ENCODE results near the gene NTHL1.
"Not testable (repeated sequence)": the region's sequence is repeated elsewhere in the genome, so short reads cannot be mapped to it uniquely, and the experiment has no call there.

The NTHL1 gene

DNA sequence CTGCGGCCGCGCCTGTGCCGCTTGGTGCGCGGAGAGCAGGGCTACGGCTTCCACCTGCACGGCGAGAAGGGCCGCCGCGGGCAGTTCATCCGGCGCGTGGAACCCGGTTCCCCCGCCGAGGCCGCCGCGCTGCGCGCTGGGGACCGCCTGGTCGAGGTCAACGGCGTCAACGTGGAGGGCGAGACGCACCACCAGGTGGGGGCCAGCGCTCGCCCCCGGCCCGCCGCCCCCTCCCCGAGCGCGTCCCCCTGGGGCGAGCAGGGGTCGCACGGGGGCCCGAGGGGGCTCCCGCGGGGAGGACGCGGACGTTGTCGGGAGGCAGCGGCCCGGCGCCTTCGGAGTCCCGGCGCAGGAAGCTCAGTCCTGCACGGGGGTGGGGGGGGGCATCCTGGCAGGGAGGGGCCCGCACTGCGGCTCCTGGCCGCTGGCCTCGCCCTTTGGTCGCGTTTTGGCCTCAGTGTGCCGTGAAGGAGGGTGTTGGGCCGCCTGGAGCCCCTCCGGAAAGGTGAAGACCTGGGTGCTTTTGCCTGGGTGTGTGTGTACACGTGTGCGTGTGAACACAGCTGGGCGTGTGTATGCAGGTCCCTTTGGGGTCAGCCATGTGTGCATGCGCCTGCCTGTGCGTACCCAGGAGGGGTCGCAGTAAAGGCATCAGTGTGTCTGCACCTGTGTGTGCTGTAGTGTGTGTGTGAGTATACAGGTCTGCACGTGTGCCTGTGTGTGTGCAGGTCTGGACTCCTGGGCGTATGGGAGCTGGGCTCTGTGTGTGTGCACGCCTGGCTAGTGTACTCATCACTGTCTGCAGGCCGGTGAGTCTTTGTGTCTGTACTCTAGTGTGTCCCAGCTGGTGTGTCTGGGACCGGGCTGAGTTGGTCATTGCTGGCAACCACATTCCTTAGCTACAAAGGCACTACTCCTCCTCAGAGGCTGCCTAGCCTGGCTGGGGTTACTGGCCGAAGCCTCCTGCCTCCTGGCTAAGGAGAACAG is 20.3 kb downstream of the NTHL1 start:
- DNase-seq, result peak; percentile 56

DNA sequence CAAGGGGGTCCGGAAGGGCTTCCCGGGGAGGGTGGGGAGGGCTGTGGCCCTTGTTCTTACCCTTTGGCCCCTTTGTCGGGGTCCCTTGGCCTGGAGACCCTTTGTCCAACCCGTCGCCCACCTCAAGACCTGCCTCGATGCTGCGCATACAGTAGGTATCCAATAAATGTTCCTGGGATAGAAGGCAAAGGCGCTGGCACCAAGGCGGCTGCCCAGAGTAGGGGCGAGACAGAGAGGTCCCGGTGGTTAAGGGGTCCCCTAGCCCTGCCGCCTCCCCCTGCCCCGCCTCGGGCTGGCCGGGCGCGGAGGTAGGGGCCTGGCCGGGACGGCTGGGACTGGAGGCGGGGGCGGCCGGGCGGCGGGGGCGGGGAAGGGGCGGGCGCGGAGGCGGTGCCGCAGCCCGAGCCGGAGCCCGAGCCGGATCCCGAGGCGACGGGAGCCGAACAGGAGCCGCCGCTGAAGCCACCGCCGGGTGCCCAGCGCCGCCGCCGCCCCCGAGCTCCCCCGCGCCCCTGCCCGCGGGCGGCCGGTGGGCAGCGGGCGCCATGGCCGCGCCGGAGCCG is 21.1 kb downstream of the NTHL1 start, which contains the start of gene NHERF2:
NHERF2 (plus strand) TSS at position 442 of the 563 bp plus-strand sequence; CDS start at position 546, 104 bp downstream.
- peak; percentile 42 for DNase-seq

DNA sequence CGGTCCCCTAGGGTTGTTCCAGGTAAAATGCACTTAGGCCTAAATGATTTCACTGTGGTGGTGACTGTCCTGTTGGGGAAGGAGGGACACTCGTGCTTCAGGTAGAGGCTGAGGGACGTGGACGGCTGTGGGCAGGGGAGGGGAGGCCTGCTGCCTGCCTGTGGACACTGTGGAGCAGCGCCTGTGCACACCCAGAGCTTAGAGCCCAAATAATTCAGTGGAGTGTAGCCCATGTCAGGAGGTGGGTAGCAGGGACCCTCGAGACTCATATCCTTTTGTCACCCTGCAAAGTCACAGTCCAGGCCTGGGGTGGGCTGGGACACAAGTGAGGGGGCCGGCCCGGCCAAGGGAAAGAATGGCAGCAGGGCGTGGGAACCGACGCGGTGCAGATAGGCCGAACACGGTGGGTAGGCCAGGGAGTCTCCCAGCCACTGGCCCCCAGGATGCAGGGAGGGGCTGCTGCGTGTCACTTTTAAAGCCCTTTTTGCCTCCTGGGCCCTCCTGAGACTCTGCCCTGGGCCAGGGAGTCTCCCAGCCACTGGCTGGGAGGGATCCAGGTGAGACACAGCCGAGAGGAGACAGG is 21.7 kb downstream of the NTHL1 start:
- DNase-seq, result no peak

DNA sequence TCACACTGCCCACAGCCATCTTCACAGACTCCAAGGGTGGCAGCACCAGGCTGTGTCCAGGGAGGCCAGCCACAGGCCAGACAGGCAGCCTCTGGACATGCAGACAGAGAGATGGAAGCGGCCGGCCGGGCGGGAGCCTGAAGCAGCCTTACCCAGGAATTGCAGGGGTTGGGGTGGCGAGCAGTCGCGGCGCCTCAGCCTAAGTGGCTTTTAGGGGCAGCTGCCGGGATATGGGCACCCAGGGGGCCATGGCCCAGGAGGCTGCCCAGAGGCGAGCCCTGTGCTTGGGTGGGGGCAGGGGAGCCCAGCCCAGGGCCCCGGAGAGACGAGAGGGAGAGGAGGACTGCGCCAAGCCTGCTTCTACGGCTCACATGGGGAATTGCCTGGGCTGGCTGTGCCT is 22.4 kb downstream of the NTHL1 start:
- no peak for DNase-seq

DNA sequence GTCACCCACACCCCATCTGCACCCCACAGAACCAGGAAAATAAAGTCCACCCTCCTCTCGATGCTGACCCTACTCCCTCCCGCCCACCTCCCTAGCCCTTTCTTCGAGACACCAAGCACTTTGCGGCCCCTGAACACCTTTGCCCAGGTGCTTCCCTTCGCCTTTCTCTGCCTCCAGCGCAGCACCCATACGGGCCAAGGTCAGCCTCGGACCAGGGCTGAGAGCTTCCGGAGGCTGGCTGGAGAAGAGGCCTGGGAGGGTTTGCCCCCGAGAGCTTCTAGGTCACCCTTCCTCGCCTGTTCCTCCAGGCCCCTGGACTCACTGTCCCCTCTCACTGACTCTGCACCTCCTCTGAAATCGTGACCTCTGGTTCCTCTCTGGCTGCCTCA is 23.6 kb downstream of the NTHL1 start:
- DNase-seq, result no peak

DNA sequence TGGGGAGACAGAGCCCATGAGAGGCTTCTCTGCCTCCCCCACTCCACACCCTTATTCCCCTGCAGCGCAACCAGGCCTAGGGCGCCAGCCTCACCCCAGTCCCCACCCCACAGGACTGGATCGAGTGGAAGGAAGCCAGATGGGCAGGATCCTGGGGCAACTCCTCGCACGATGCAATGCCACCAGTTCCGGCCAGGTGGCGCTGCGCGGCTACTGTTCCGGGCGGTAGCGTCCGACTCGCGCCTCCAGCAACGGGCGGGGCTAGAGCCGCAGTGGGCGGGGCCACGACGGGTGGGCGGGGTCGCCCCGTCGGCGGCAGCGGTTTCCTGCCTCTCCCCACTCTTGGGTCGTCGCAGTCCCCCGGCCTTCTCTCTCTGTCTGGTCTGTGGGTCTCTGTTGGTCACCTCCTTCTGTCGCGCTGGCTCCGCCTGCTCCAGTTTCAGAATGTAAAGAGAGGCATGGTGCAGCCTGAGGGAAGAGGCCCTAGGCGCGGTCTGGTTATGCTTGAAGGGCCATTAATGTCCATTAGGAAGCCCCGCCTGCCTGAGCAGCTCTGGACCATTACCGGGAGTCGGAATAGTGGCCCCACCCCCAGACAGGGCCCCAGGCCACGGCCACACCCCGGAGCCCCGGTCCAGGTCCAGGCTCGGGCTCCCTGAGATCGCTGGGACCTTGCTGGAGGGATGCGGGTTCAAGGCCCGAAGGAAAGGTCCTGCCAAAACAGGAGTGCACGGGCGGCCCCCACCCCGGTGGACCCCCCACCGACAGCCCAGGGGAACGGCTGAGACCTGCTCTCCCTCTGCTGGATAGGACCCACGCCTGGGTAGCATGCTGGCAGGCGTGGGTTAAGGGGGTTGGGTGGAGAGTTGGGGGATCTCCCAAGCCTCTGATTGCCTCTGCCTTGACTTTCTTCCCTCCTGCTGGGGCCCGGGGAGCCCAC is 24.3 kb downstream of the NTHL1 start:
- peak; percentile 94 for DNase-seq

DNA sequence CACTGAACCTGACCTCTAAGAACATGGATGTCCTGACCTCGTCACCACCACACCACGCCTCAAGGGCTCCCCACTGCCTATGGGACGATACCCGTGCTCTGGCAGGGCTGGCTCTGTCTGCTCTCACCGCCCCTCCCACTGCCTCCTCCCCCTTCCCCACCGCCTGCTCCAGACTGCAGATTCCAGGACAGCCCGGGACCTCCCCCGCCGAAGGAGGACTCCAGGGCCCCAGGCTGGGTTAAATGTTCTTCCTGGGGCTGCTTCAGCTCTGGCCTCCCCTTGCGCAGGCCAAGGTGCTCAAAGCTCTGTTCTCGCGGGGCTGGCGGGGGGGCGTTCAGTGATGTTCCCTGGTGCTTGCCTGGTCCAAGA is 24.9 kb downstream of the NTHL1 start:
- no peak for DNase-seq

DNA sequence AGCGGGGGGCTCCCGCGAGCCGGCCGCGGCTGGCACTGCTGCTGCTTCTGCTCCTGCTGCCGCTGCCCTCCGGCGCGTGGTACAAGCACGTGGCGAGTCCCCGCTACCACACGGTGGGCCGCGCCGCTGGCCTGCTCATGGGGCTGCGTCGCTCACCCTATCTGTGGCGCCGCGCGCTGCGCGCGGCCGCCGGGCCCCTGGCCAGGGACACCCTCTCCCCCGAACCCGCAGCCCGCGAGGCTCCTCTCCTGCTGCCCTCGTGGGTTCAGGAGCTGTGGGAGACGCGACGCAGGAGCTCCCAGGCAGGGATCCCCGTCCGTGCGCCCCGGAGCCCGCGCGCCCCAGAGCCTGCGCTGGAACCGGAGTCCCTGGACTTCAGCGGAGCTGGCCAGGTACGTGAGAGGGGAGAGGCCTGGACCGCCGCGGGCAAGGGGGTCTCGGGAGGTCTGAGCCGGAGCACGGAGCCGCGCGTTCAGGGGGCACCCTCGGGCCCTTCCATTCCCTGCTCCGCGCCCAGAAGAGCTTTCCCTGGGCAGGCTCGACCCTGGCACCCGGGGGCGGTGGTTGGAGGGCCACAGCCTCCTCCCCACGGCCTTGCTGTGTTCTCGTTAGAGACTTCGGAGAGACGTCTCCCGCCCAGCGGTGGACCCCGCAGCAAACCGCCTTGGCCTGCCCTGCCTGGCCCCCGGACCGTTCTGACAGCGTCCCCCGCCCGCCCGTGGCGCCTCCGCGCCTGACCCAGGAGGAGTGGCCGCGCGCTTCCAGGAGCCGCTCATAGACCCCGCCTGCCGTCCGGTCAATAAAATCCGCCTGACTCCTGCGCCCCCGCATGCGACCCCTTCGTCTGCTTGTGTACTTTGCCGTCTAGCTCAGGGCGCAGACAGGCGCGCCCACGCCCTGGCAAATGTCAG is 27.5 kb downstream of the NTHL1 start:
- DNase-seq, result peak; percentile 55

DNA sequence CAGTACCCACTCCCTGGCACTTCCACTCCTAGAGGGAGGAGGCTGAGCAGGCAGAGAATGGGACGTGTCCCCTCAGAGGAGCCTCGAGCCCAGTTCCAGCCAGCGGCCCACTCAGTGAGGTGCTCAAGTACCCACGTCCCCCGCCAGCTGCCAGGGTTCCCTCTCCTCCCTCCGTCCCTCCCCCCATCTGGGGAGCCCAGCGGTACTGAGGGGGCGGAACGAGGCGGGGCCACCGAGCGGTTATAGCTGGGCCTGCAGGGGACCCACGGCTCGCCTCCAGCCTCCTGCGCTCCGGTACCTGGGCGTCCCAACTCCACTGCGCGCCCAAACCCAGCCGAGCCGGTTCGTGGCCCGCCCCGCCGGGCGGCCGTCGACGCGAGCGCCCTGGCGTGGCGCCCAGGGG is 28.1 kb downstream of the NTHL1 start, which contains the start of gene NPW:
NPW (plus strand) TSS at position 268 of the 403 bp plus-strand sequence.
- DNase-seq, result peak; percentile 78

DNA sequence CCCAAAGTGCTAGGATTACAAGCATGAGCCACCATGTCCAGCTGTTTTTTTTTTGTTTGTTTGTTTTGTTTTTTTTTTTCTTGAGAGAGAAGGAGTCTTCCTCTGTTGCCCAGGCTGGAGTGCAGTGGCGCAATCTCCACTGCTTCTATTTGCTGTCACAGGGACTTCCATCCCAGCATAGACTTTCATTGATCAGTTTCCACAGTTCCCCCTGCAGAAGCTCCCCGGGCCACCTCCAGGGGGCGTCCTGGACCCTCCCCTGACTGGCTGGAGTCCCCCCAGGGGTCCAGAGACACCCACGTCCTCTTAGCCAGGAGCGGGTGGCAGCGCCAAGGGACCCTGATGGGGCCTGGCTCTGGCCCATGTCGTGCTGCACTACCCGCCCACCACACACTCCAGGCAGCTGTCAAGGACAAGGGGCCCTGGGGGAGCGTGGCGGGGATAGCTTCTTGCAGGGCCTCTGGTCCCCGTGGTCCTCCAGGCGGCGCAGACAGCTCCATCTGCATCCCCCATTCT is 31.2 kb downstream of the NTHL1 start:
- DNase-seq, result peak; percentile 63

DNA sequence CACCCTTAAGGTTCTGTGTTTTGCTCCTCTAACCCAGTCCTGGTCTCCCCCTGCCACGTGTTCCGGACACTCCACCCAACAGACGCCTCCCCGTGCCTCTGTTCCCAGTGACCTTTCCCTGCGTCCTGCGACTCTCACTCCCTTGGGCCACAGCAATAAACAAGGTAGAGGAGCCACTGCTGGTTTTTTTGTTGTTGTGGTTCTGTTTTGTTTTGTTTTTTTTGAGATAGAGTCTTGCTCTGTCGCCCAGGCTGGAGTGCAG is 31.8 kb downstream of the NTHL1 start:
- DNase-seq, result no peak

DNA sequence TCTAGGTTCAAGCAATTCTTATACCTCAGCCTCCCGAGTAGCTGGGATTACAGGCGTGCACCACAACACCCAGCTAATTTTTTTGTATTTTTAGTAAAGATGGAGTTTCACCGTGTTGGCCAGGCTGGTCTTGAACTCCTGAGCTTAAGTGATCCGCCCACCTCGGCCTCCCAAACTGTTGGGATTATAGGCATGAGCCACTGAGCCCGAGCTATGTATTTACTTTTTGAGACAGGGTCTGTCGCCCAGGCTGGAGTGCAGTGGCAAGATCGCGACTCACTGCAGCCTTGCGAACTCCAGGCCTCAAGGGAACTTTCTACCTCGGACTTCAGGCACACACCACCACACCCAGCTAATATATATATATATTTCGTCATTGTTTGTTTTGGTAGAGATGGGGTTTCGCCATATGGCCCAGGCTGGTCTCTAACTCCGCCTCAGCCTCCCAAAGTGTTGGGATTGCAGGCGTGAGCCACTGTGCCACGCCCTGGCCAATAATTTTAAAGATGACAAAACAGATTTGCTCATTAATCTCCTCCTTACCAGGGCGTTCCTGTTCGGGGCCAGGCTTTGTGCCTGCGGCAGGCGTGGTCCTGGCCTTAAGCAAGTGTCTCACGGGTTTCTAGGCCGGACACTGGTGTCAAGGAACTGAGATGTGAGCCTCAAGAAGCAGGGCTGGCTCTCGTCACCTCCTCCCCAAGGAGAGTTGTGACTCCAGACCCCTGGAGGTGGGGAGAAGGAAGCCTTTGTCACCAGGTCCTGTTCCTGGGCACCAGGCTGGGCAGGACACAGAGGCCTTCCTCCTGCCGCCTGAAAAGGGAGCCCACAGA is 32.3 kb downstream of the NTHL1 start:
- DNase-seq, result peak; percentile 92

DNA sequence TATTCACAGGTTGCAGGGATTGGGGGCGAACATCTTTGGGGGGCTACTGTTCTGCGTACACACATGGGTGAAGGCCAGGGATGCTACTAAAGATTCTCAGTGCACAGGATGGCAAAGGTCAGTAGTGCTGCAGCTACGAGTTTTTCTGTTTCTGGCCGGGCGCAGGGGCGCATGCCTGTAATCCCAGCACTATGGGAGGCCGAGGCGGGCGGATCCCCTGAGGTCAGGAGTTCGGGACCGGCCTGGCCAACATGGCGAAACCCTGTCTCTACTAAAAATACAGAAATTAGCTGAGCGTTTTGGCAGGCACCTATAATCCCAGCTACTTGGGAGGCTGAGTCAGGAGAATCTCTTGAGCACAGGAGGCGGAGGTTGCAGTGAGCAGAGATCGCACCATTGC is 34.1 kb downstream of the NTHL1 start:
- DNase-seq, result no peak

DNA sequence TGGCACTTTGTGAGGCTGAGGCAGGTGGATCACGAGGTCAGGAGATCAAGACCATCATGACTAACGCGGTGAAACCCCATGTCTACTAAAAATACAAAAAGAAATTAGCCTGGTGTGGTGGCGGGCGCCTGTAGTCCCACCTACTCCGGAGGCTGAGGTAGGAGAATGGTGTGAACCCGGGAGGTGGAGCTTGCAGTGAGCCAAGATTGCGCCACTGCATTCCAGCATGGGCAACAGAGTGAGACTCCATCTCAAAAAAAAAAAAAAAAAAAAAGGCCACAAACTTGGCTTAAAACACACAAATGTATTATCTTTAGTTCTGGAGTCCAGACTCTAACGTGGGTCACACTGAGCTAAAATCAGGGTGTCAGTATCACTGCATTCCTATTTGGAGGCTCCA is 35.9 kb downstream of the NTHL1 start:
- not testable (repeated sequence) for DNase-seq

DNA sequence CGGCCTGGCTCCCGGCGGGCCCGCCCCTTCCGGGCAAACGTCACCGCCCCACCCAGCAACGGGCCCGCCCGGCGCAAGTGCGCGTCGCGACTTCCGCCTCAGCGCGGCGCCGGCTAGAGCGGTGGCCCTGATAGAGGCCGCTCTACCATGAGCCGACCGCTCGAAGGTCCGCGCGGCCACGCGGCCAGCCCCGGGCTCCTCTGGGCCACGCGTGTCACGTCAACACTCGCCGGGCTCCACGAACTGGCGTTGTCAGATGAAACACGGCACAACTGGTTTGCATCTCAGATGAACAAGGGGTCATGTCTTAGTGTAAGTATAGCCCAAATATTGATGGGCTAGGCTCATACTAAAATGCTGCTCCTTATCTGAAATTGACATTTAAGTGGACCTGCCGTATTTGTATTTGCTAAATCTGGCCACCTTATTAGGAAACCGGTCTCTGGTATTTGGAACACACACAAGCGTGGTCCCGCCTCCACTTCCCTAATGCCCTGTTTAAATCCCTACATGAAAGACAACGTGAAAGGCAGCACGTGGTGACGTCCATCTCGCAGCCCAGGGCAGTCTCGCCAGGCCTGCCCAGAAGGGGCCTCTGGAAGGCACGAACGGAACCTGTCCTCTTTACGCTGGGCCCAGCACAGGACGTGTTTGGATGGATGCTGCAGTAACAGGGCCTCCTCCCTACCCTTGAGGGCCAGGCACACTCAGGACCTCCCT is 37.7 kb downstream of the NTHL1 start, which contains the start of gene ZNF598:
ZNF598 (minus strand) TSS at position 31 of the 720 bp plus-strand sequence.
- DNase-seq, result peak; percentile 91

DNA sequence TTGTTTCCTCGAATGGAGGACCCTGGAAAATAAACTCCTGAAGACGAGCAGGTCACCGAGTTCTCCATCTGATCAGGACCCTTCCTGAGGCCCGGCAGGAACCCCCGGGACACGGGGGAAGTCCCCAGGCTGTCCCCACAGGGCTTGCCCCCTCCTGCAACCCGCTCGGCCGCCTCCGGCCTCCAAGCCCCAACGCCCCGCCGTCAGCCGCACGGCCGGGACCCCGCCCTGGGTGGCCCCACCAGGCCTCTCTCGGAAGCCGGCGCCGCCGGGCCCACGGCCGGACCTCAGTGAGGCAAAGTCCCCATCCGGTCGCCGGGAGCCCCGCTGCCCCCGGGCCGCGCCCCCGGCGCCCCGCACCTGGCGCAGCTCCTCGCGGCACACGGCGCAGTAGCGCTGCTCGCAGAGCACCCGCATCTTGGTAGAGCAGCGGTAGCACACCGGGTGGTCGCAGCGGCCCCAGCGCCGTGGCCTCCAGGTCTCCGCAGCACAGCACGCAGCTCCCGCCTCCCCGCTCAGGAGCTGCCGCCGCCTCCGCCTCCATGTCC is 38.4 kb downstream of the NTHL1 start:
- no peak for DNase-seq

DNA sequence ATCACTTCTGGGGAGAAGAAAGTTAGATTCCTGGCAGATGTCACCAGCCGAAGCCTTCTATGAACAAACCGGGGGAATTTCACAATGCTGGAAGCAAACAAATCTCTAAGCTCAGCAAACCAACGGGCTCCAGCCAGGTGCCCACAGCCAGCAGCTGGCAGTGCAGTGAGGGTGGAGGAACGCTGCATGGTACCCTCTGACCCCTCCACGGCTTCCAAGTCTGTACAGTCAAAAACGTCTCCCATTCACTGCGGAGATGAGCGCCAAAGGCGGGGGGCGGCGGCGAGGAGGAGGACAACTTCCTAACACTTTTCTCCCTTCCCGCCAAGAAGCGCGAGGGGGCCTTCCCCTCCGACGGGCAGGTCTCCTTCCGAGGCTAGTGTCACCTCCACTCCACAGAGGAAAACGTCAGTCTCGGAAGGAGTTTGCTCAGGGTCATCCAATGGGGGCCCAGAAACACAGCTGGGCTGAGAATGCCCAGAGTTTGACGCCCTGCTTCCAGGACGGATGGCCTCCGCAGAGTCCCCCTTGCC is 38.9 kb downstream of the NTHL1 start:
- peak; percentile 53 for DNase-seq

DNA sequence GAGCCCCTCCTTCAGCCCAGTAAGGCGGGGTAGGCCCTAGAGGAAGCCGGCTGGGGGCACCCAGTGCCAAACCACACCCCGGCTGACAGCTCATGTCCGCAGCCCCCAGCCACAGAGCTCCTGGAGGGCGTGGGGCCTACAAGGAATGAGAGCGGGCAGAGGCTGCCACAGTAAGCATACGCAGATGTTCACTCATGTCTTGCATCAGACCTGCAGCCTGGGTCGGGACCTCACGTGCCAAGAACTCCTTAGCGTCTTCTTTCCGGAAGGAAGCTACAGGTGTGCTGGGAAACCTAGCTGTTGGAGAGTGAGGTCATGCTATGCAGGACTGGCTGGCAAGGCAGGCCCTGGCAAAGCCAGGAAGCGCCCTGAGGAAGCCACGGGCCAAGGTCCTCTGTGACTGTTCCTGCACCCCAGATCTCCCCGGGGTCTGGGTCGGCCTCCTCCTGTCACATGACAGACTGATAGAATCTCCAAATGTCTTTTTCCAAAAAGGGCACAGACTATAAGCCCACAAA is 39.6 kb downstream of the NTHL1 start:
- no peak for DNase-seq

Data from NCI-H82 (cell line).